ENCODE data around the gene ZSWIM7.

ZSWIM7 gene

DNA sequence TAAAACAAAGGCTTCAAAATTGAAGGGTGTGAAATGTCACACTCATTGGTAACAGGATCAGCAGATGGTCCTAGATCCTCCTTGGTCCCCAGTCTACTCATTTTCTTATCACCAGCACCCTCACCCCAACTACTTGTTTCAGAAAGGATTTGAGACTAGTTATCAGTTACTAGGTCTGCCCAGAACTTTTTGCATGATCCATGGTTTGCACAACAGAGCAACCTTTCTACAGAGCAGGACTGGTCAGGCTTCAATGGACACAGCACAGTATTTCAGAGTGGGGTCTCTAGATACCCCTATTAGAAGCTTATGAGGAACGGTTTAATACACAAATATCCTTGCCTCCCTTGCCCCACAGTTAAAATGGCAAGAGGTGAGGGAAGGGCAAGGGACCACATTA is 25.7 kb upstream of the ZSWIM7 start:
- Mint-ChIP-seq H3K4me3 (no peak overlapping the region), H3K27me3 (ENCODE audit: low read depth, poor library complexity) (no peaks in the 10 kb centered on the region), H3K4me1 (no peaks in the 10 kb centered on the region), H3K9me3 (no peaks in the 10 kb centered on the region), H3K27ac (no peak overlapping the region), H3K36me3 (ENCODE audit: low read depth) (peaks cover 92% of the 10 kb centered on the region)
- TF ChIP-seq, protein P1, sequence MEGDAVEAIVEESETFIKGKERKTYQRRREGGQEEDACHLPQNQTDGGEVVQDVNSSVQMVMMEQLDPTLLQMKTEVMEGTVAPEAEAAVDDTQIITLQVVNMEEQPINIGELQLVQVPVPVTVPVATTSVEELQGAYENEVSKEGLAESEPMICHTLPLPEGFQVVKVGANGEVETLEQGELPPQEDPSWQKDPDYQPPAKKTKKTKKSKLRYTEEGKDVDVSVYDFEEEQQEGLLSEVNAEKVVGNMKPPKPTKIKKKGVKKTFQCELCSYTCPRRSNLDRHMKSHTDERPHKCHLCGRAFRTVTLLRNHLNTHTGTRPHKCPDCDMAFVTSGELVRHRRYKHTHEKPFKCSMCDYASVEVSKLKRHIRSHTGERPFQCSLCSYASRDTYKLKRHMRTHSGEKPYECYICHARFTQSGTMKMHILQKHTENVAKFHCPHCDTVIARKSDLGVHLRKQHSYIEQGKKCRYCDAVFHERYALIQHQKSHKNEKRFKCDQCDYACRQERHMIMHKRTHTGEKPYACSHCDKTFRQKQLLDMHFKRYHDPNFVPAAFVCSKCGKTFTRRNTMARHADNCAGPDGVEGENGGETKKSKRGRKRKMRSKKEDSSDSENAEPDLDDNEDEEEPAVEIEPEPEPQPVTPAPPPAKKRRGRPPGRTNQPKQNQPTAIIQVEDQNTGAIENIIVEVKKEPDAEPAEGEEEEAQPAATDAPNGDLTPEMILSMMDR (IDR thresholded peaks at IDR 0.05), result no peak
- no peak for DNase-seq

DNA sequence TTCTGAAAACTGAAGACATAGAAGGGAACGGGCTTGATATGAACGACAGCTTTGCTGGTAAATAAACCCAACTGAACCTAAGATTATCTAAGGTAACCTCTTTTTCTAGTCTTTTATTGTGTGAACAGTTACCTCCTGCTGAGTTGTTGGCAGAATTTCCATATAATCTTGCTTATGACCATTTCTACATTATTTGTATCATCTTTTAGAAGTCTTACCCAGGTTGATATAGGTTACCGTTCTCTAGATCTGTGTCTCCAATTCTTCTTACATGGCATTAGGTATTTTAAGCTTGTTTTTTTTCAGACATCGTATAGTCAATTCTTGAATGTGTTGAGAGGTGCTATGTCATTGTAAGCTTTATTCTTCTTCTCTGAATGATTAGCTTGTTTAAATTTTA is 24.4 kb upstream of the ZSWIM7 start:
- H3K4me3 Mint-ChIP-seq, result no peak overlapping the region
- TF ChIP-seq, protein P1 (IDR thresholded peaks at IDR 0.05), result no peak
- peaks cover 90% of the 10 kb centered on the region for H3K36me3 Mint-ChIP-seq (ENCODE audit: low read depth)
- H3K27me3 Mint-ChIP-seq (ENCODE audit: low read depth, poor library complexity), result no peaks in the 10 kb centered on the region
- no peaks in the 10 kb centered on the region for H3K4me1 Mint-ChIP-seq
- H3K9me3 Mint-ChIP-seq, result no peaks in the 10 kb centered on the region
- no peak overlapping the region for H3K27ac Mint-ChIP-seq
- DNase-seq, result no peak

DNA sequence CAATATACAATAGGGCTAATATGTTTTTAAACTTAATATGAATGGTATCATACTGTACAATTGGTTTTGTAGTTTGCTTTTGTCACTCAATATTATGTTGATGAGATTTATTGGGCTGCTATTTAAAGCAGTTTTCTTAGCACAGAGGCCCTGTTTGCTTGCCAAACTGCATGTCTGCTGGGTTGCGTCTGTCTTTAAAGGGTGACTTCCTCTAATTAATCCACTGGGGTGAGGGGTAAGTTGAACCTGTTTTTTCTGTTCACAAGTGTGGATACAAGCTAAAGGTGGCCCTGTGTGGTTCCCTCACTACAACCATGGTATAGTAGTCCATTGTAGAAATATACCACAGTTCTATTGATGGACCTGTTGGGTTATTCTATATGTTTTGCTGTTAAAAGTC is 19.8 kb upstream of the ZSWIM7 start:
- DNase-seq, result no peak
- TF ChIP-seq, protein P1 (IDR thresholded peaks at IDR 0.05), result no peak
- no peak overlapping the region for H3K27ac Mint-ChIP-seq
- H3K9me3 Mint-ChIP-seq, result no peaks in the 10 kb centered on the region
- H3K4me3 Mint-ChIP-seq, result no peak overlapping the region
- H3K36me3 Mint-ChIP-seq (ENCODE audit: low read depth), result peaks cover 80% of the 10 kb centered on the region
- no peaks in the 10 kb centered on the region for H3K4me1 Mint-ChIP-seq
- no peaks in the 10 kb centered on the region for H3K27me3 Mint-ChIP-seq (ENCODE audit: low read depth, poor library complexity)

DNA sequence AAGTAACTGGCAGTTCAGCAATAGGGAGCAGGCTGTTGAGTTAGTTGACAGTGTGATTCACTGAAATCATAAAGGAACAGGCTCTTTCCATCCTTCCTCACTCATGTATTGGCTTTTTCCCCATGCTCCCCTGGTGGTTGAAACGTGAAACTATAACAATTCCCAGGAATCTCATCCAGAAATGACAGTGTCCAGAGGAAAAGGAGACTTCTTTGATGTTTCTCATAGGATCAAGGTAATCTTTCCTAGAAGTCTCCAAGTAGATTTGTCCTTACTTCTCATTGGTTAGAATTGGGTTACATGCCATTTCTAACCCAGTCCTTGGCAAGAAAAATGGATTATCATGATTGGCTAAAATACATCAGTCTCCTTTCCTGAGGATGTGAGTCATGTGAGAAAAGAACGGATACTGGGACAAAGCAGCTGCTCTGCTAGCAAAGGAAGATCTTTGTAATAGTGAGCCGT is 14.5 kb upstream of the ZSWIM7 start:
- Mint-ChIP-seq H3K27me3 (ENCODE audit: low read depth, poor library complexity) (no peaks in the 10 kb centered on the region), H3K4me1 (no peaks in the 10 kb centered on the region), H3K36me3 (ENCODE audit: low read depth) (peaks cover 65% of the 10 kb centered on the region), H3K9me3 (no peaks in the 10 kb centered on the region), H3K27ac (no peak overlapping the region), H3K4me3 (no peak overlapping the region)
- no peak for DNase-seq
- TF ChIP-seq, protein P1 (IDR thresholded peaks at IDR 0.05), result peak; percentile 46

DNA sequence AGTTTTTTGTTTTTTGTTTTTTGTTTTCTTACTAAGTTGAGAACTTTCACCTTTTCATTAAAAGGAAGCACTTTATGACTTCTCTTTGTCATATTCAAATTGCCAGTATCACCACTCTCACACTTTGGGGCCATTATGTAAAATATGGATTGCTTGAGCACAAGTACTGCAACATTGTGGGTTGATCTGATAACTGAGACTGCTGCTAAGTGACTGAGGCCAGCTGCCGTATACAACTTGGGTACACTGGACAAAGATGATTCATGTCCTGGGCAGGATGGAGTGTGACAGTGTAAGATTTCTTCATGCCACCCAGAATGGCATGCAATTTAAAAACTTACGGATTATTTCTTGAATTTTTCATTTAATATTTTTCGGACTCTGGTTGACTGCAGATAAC is 7.9 kb upstream of the ZSWIM7 start:
- Mint-ChIP-seq H3K36me3 (ENCODE audit: low read depth) (peaks cover 89% of the 10 kb centered on the region), H3K27ac (no peak overlapping the region), H3K27me3 (ENCODE audit: low read depth, poor library complexity) (no peaks in the 10 kb centered on the region)

DNA sequence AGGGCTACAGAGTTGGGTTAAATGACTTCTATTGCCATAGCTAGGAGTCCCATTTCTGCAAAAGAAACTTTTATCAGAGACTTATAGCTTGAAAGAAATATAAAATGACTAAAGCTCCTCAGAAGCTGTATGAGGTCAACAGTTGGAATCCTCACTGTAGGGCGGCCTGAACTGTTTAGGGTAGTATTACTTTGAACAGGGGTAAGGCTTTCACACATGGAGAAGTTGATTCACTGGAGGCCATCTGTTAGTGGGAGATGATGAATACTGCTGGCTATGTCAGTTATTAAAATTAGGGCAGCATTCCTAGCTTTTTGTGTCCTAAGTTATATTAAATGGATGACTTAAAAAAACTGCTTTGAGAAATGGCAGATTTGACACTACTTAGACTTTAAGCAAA is 6.1 kb upstream of the ZSWIM7 start:
- Mint-ChIP-seq H3K27me3 (ENCODE audit: low read depth, poor library complexity) (peaks cover 5% of the 10 kb centered on the region), H3K36me3 (ENCODE audit: low read depth) (peaks cover 89% of the 10 kb centered on the region), H3K4me1 (peaks cover 15% of the 10 kb centered on the region), H3K4me3 (no peak overlapping the region), H3K9me3 (peaks cover 22% of the 10 kb centered on the region), H3K27ac (no peak overlapping the region)
- DNase-seq, result no peak
- TF ChIP-seq, protein P1 (IDR thresholded peaks at IDR 0.05), result no peak

More for the DNA sequence above, 7.9 kb upstream of the ZSWIM7 start:
- TF ChIP-seq, protein P1 (IDR thresholded peaks at IDR 0.05), result no peak
- DNase-seq, result no peak
- Mint-ChIP-seq H3K4me3 (no peak overlapping the region), H3K4me1 (no peaks in the 10 kb centered on the region), H3K9me3 (peaks cover 6% of the 10 kb centered on the region)
